WTC11 (cell line): Measurements from ENCODE around the gene ZNF532. TPM values are rescaled to one million over a fixed set of nuclear protein-coding genes. Genes with fewer than 3 reads are reported as not detected.
A peak's percentile ranks its signal among the peaks of the same experiment; 100 is the strongest.

ENCODE experiments used
- ATAC-seq: fragments of 200-7000 bp; cut with Tn5 transposase; 2 replicates; pipeline ENCODE4 v1.10.0; 2021; ENCODE audit warnings: mild to moderate bottlenecking, moderate library complexity
- Bru-seq: library from RNA; stranded (reverse); fragments of 400-500 nt; gene quantifications from one replicate; lab custom pipeline; 2021; lab: Mats Ljungman, UMichigan
- CTCF ChIA-PET: fragments of 300-600 bp; sonication (Branson Sonifier 250); formaldehyde crosslinking; loops from one replicate; lab custom pipeline; 2021; ENCODE audit warnings: antibody characterized with exemption; lab: Charles Lee
- POLR2A ChIA-PET: fragments of 350-600 bp; sonication (Branson Sonifier 250); formaldehyde crosslinking; loops from one replicate; lab custom pipeline; 2021; ENCODE audit warnings: antibody characterized with exemption; lab: Charles Lee
- DNase-seq: peaks from one replicate; pipeline ENCODE4 v3.0.0; 2021; ENCODE audit warnings: low spot score
- H3K27ac Mint-ChIP-seq: 2 replicates; pipeline ENCODE4 v1.8.0; 2021; ENCODE audit warnings: mixed read lengths
- H3K27me3 Mint-ChIP-seq: 2 replicates; pipeline ENCODE4 v1.8.0; 2021; ENCODE audit warnings: low read depth, mild to moderate bottlenecking, moderate library complexity, mixed read lengths
- H3K36me3 Mint-ChIP-seq: 2 replicates; pipeline ENCODE4 v1.8.0; 2021; ENCODE audit warnings: mixed read lengths
- H3K4me1 Mint-ChIP-seq: 2 replicates; pipeline ENCODE4 v1.8.0; 2022; ENCODE audit warnings: mixed read lengths
- H3K4me3 Mint-ChIP-seq: 2 replicates; pipeline ENCODE4 v1.8.0; 2021; ENCODE audit warnings: mild to moderate bottlenecking, moderate library complexity, mixed read lengths
- H3K9me3 Mint-ChIP-seq: 2 replicates; pipeline ENCODE4 v1.8.0; 2021; ENCODE audit warnings: mixed read lengths
- CBFB ChIP-seq: sonication (generic); formaldehyde crosslinking; IDR thresholded peaks from 2 replicates; pipeline ENCODE4 v1.8.1; 2022; ENCODE audit warnings: mild to moderate bottlenecking, low read depth, missing genetic modification reagents
- ELF4 ChIP-seq: sonication (generic); formaldehyde crosslinking; IDR thresholded peaks from 2 replicates; pipeline ENCODE4 v1.8.1; 2022; ENCODE audit warnings: low read depth, mild to moderate bottlenecking, moderate library complexity, missing genetic modification reagents
- FOXK1 ChIP-seq: sonication (generic); formaldehyde crosslinking; IDR thresholded peaks from 2 replicates; pipeline ENCODE4 v1.8.0; 2022; ENCODE audit warnings: mild to moderate bottlenecking, moderate library complexity, missing genetic modification reagents
- GABPB1 ChIP-seq: sonication (generic); formaldehyde crosslinking; IDR thresholded peaks from 2 replicates; pipeline ENCODE4 v1.8.1; 2023; ENCODE audit warnings: mild to moderate bottlenecking, missing genetic modification reagents
- GTF2I ChIP-seq: fragments of 250-450 bp; sonication (Bioruptor Pico); conservative IDR thresholded peaks from 2 replicates; pipeline ENCODE4 v1.4.0; 2021; ENCODE audit warnings: mild to moderate bottlenecking
- HMGA2 ChIP-seq: fragments of 250-450 bp; sonication (Bioruptor Pico); IDR thresholded peaks from 2 replicates; pipeline ENCODE4 v1.4.0; 2021; ENCODE audit warnings: mild to moderate bottlenecking, moderate library complexity
- JUN ChIP-seq: sonication (generic); formaldehyde crosslinking; IDR thresholded peaks from 2 replicates; pipeline ENCODE4 v1.8.0; 2023; ENCODE audit warnings: mild to moderate bottlenecking, missing genetic modification reagents
- KAT7 ChIP-seq: sonication (generic); formaldehyde crosslinking; IDR thresholded peaks from 2 replicates; pipeline ENCODE4 v1.8.1; 2023; ENCODE audit warnings: missing genetic modification reagents, mild to moderate bottlenecking, borderline replicate concordance
- MAX ChIP-seq: sonication (generic); formaldehyde crosslinking; IDR thresholded peaks from 2 replicates; pipeline ENCODE4 v1.8.0; 2022; ENCODE audit warnings: mild to moderate bottlenecking, missing genetic modification reagents
- MXD4 ChIP-seq: fragments of 250-450 bp; sonication (Bioruptor Pico); IDR thresholded peaks from 2 replicates; pipeline ENCODE4 v1.8.0; 2021; ENCODE audit warnings: mild to moderate bottlenecking, moderate library complexity, borderline replicate concordance
- NFE2L1 ChIP-seq: sonication (generic); formaldehyde crosslinking; IDR thresholded peaks from 2 replicates; pipeline ENCODE4 v1.8.1; 2023; ENCODE audit warnings: missing genetic modification reagents
- NR3C1 ChIP-seq: sonication (generic); formaldehyde crosslinking; conservative IDR thresholded peaks from 2 replicates; pipeline ENCODE4 v1.8.1; 2023; ENCODE audit warnings: low read depth, mild to moderate bottlenecking, missing genetic modification reagents
- PRRX2 ChIP-seq: fragments of 250-450 bp; sonication (Bioruptor Pico); IDR thresholded peaks from 2 replicates; pipeline ENCODE4 v1.8.0; 2021; ENCODE audit warnings: mild to moderate bottlenecking
- SP1 ChIP-seq: sonication (generic); formaldehyde crosslinking; conservative IDR thresholded peaks from 2 replicates; pipeline ENCODE4 v1.8.1; 2022; ENCODE audit warnings: missing genetic modification reagents
- TCF7 ChIP-seq: sonication (generic); formaldehyde crosslinking; IDR thresholded peaks from 2 replicates; pipeline ENCODE4 v1.8.0; 2022; ENCODE audit warnings: mild to moderate bottlenecking, low read depth, missing genetic modification reagents, moderate library complexity
- TEAD4 ChIP-seq: sonication (generic); formaldehyde crosslinking; IDR thresholded peaks from 2 replicates; pipeline ENCODE4 v1.8.0; 2022; ENCODE audit warnings: mild to moderate bottlenecking, missing genetic modification reagents
- ZBTB43 ChIP-seq: sonication (generic); formaldehyde crosslinking; IDR thresholded peaks from 2 replicates; pipeline ENCODE4 v1.8.1; 2023; ENCODE audit warnings: mild to moderate bottlenecking, missing genetic modification reagents
- ZNF121 ChIP-seq: sonication (generic); formaldehyde crosslinking; IDR thresholded peaks from 2 replicates; pipeline ENCODE4 v1.8.0; 2023; ENCODE audit warnings: missing genetic modification reagents
- ZNF317 ChIP-seq: sonication (generic); formaldehyde crosslinking; IDR thresholded peaks from 2 replicates; pipeline ENCODE4 v1.8.1; 2023; ENCODE audit warnings: low read depth, mild to moderate bottlenecking, moderate library complexity, missing genetic modification reagents, borderline replicate concordance
- long read RNA-seq, 3 experiments: library from RNA in 1 of 3; library from capped mRNA in 1 of 3; library from polyadenylated mRNA in 1 of 3; unstranded in 2 of 3; stranded (forward) in 1 of 3; transcript quantifications; one replicate each; pipeline ENCODE4 v2.0.0, GENCODE V29; 2021
- total RNA-seq: library from RNA; stranded (reverse); gene quantifications from 3 replicates; pipeline ENCODE4 v1.2.3, GENCODE V29; 2021
- TF ChIP-seq, protein P1 (sequence below): fragments of 250-450 bp; sonication (Bioruptor Pico); IDR thresholded peaks from 2 replicates; pipeline ENCODE4 v1.9.0; 2021; ENCODE audit warnings: moderate library complexity, mild to moderate bottlenecking, inconsistent platforms, borderline replicate concordance
- TF ChIP-seq, protein P2 (sequence below): sonication (generic); formaldehyde crosslinking; IDR thresholded peaks from 2 replicates; pipeline ENCODE4 v1.8.1; 2022; ENCODE audit warnings: mild to moderate bottlenecking, missing genetic modification reagents, moderate library complexity, borderline replicate concordance

The ZNF532 gene, protein sequence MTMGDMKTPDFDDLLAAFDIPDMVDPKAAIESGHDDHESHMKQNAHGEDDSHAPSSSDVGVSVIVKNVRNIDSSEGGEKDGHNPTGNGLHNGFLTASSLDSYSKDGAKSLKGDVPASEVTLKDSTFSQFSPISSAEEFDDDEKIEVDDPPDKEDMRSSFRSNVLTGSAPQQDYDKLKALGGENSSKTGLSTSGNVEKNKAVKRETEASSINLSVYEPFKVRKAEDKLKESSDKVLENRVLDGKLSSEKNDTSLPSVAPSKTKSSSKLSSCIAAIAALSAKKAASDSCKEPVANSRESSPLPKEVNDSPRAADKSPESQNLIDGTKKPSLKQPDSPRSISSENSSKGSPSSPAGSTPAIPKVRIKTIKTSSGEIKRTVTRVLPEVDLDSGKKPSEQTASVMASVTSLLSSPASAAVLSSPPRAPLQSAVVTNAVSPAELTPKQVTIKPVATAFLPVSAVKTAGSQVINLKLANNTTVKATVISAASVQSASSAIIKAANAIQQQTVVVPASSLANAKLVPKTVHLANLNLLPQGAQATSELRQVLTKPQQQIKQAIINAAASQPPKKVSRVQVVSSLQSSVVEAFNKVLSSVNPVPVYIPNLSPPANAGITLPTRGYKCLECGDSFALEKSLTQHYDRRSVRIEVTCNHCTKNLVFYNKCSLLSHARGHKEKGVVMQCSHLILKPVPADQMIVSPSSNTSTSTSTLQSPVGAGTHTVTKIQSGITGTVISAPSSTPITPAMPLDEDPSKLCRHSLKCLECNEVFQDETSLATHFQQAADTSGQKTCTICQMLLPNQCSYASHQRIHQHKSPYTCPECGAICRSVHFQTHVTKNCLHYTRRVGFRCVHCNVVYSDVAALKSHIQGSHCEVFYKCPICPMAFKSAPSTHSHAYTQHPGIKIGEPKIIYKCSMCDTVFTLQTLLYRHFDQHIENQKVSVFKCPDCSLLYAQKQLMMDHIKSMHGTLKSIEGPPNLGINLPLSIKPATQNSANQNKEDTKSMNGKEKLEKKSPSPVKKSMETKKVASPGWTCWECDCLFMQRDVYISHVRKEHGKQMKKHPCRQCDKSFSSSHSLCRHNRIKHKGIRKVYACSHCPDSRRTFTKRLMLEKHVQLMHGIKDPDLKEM (N-terminal part only)
- total RNA-seq: 171 to 185 TPM (median 181 TPM) in 3 replicates
- Bru-seq, nascent RNA: percentile 95 among the genes with signal in this experiment
- long read RNA-seq, experiment 1, full-length matches to known transcripts: 34 of 247 reads
- long read RNA-seq, experiment 1, partial matches to known transcripts: 57 of 247 reads
- long read RNA-seq, experiment 1, other reads (novel, unspliced or antisense): 156 of 247 reads
- long read RNA-seq, experiment 2, full-length matches to known transcripts: 10 of 107 reads
- long read RNA-seq, experiment 2, partial matches to known transcripts: 22 of 107 reads
- long read RNA-seq, experiment 2, other reads (novel, unspliced or antisense): 75 of 107 reads
- long read RNA-seq, experiment 3, partial matches to known transcripts: 1 of 1 reads
- long read RNA-seq, experiment 3, other reads (novel, unspliced or antisense): 0 of 1 reads

GRCh38 chr18:58864146-58865032, at the start of gene ZNF532:
Gene ZNF532 (plus strand): TSS chr18:58864877. CDS start in a region left out here.
- CTCF ChIA-PET: interaction anchor here (0.6 to 1.4 kb wide), 5 partner anchors 16 to 504 kb away, joined by 3 to 4 read pairs (median 3); no protein-coding TSS in a partner anchor
- Mint-ChIP-seq H3K9me3 (peaks cover 5% of the 10 kb centered on the region), H3K36me3 (peaks cover 40% of the 10 kb centered on the region), H3K27ac (peak within 1 kb of the TSS; percentile 98), H3K4me1 (peaks cover 86% of the 10 kb centered on the region)
- peak; percentile 30 for ATAC-seq
- POLR2A ChIA-PET: interaction anchor here (0.6 to 2.1 kb wide), 15 partner anchors 9 to 276 kb away, joined by 3 to 45 read pairs (median 4); no protein-coding TSS in a partner anchor
- TF ChIP-seq GABPB1 (CRISPR knock-in tag): no peak
- no peak; the same call in none of the 2 replicates for TF ChIP-seq JUN (CRISPR knock-in tag)
- 0 out of 2 replicates have a peak, but pooled peaks have one; percentile 3 for TF ChIP-seq MAX (CRISPR knock-in tag)
- TF ChIP-seq TCF7 (CRISPR knock-in tag): no peak
- no peak for TF ChIP-seq GTF2I (CRISPR knock-in tag)
- no peak for TF ChIP-seq SP1 (CRISPR knock-in tag)
- no peak for TF ChIP-seq FOXK1 (CRISPR knock-in tag)
- no peak for TF ChIP-seq ELF4 (CRISPR knock-in tag)
- no peak for TF ChIP-seq TEAD4
- no peak for TF ChIP-seq ZNF317 (CRISPR knock-in tag)
- TF ChIP-seq ZNF121 (CRISPR knock-in tag): peak; percentile 0; the same call in 1 of the 2 replicates
- TF ChIP-seq, protein P1, sequence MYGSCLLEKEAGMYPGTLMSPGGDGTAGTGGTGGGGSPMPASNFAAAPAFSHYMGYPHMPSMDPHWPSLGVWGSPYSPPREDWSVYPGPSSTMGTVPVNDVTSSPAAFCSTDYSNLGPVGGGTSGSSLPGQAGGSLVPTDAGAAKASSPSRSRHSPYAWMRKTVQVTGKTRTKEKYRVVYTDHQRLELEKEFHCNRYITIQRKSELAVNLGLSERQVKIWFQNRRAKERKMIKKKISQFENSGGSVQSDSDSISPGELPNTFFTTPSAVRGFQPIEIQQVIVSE (CRISPR knock-in tag): no peak
- TF ChIP-seq PRRX2 (CRISPR knock-in tag): no peak
- no peak for TF ChIP-seq CBFB
- TF ChIP-seq, protein P2, sequence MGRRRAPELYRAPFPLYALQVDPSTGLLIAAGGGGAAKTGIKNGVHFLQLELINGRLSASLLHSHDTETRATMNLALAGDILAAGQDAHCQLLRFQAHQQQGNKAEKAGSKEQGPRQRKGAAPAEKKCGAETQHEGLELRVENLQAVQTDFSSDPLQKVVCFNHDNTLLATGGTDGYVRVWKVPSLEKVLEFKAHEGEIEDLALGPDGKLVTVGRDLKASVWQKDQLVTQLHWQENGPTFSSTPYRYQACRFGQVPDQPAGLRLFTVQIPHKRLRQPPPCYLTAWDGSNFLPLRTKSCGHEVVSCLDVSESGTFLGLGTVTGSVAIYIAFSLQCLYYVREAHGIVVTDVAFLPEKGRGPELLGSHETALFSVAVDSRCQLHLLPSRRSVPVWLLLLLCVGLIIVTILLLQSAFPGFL (CRISPR knock-in tag): no peak
- TF ChIP-seq MXD4 (CRISPR knock-in tag): no peak
- TF ChIP-seq KAT7 (CRISPR knock-in tag): no peak
- TF ChIP-seq, all 79 proteins: peak for 2
- peak within 1 kb of the TSS; percentile 80 for H3K4me3 Mint-ChIP-seq
- peak; percentile 57 for DNase-seq
- no peaks in the 10 kb centered on the region for H3K27me3 Mint-ChIP-seq

GRCh38 chr18:58819051-58819450, 45.6 kb upstream of the ZNF532 start:
- ChIA-PET CTCF (no interaction called here), POLR2A (no interaction called here)
- ATAC-seq: no peak
- Mint-ChIP-seq H3K4me3 (no peak overlapping the region), H3K36me3 (no peaks in the 10 kb centered on the region), H3K27me3 (no peaks in the 10 kb centered on the region), H3K9me3 (0 out of 2 replicates have a peak, but pooled peaks cover 3% of the 10 kb centered on the region), H3K4me1 (peaks cover 32% of the 10 kb centered on the region), H3K27ac (no peak overlapping the region)
- no peak for DNase-seq
- TF ChIP-seq HMGA2 (CRISPR knock-in tag): no peak
- no peak for TF ChIP-seq FOXK1 (CRISPR knock-in tag)
- no peak for TF ChIP-seq NR3C1 (CRISPR knock-in tag)
- TF ChIP-seq ZBTB43: no peak
- TF ChIP-seq ZNF317 (CRISPR knock-in tag): no peak
- no peak for TF ChIP-seq NFE2L1 (CRISPR knock-in tag)
- TF ChIP-seq, protein P1 (CRISPR knock-in tag): no peak
